SK-N-SH treated with all-trans-retinoic acid at 6 μM for 48 hours (cell line): Measurements from ENCODE around the gene GPR155.

Experiments
- ARNTL ChIP-seq: fragments of 450-650 bp; formaldehyde crosslinking; IDR thresholded peaks from 2 replicates; pipeline ENCODE4 v1.5.0; 2020; ENCODE audit warnings: low read depth, mild to moderate bottlenecking, moderate library complexity, borderline replicate concordance
- CREB5 ChIP-seq: fragments of 250-450 bp; sonication (Bioruptor Pico); IDR thresholded peaks from 2 replicates; pipeline ENCODE4 v1.5.1; 2020; ENCODE audit warnings: low read depth, mild to moderate bottlenecking, moderate library complexity
- CSDC2 ChIP-seq: fragments of 250-450 bp; sonication (Bioruptor Pico); IDR thresholded peaks from 2 replicates; pipeline ENCODE4 v1.5.0; 2020; ENCODE audit warnings: mild to moderate bottlenecking, moderate library complexity
- CSRNP3 ChIP-seq: fragments of 250-450 bp; sonication (Bioruptor Pico); IDR thresholded peaks from 2 replicates; pipeline ENCODE4 v1.5.1; 2021; ENCODE audit warnings: mild to moderate bottlenecking, moderate library complexity
- ESRRG ChIP-seq: fragments of 250-450 bp; sonication (Bioruptor Pico); IDR thresholded peaks from 2 replicates; pipeline ENCODE4 v1.6.1; 2021; ENCODE audit warnings: mild to moderate bottlenecking
- ISL1 ChIP-seq: fragments of 250-450 bp; sonication (Bioruptor Pico); IDR thresholded peaks from 2 replicates; pipeline ENCODE4 v2.1.2; 2022; ENCODE audit warnings: mild to moderate bottlenecking, moderate library complexity
- OSR1 ChIP-seq: fragments of 250-450 bp; sonication (Bioruptor Pico); IDR thresholded peaks from 2 replicates; pipeline ENCODE4 v1.8.0; 2022; ENCODE audit warnings: moderate library complexity, mild to moderate bottlenecking, inconsistent platforms
- PATZ1 ChIP-seq: fragments of 250-450 bp; sonication (Bioruptor Pico); IDR thresholded peaks from 2 replicates; pipeline ENCODE4 v1.8.0; 2020; ENCODE audit warnings: mild to moderate bottlenecking, moderate library complexity, borderline replicate concordance
- RARB ChIP-seq: fragments of 250-450 bp; sonication (Bioruptor Pico); IDR thresholded peaks from 2 replicates; pipeline ENCODE4 v1.8.0; 2021; ENCODE audit warnings: mild to moderate bottlenecking, moderate library complexity
- ZFP3 ChIP-seq: fragments of 250-450 bp; sonication (Bioruptor Pico); IDR thresholded peaks from 2 replicates; pipeline ENCODE4 v1.5.0; 2020; ENCODE audit warnings: mild to moderate bottlenecking, moderate library complexity
- ZFP30 ChIP-seq: fragments of 450-650 bp; formaldehyde crosslinking; IDR thresholded peaks from 2 replicates; pipeline ENCODE4 v1.5.0; 2022; ENCODE audit warnings: mild to moderate bottlenecking, moderate library complexity
- ZNF8 ChIP-seq: fragments of 450-650 bp; formaldehyde crosslinking; IDR thresholded peaks from 2 replicates; pipeline ENCODE4 v1.5.0; 2020; ENCODE audit warnings: mild to moderate bottlenecking, moderate library complexity

- TF ChIP-seq ZFP30 (CRISPR knock-in tag) (no peak), PATZ1 (CRISPR knock-in tag) (no peak), RARB (CRISPR knock-in tag) (no peak), ZFP3 (no peak), CSDC2 (CRISPR knock-in tag) (no peak), ARNTL (CRISPR knock-in tag) (no peak), CREB5 (CRISPR knock-in tag) (no peak), CSRNP3 (CRISPR knock-in tag) (no peak), ISL1 (CRISPR knock-in tag) (no peak), ESRRG (CRISPR knock-in tag) (no peak), ZNF8 (CRISPR knock-in tag) (no peak), OSR1 (CRISPR knock-in tag) (no peak)
Measured at GRCh38 chr2:174461221-174461620, 25.6 kb downstream of the GPR155 start.
